NCI-H1105 treated with DMSO at 0.1 percent for 48 hours (cell line): ENCODE measurements around the gene KRTAP10-3.
"Not testable (repeated sequence)": the region's sequence is repeated elsewhere in the genome, so short reads cannot be mapped to it uniquely, and the experiment has no call there.

ENCODE experiments used
- DNase-seq: peaks from one replicate; lab custom pipeline; 2025; lab: John Stamatoyannopoulos, UW

Gene KRTAP10-3

GRCh38 chr21:44590311-44590721 is 31.7 kb upstream of the KRTAP10-3 start:
- no peak for DNase-seq

DNA sequence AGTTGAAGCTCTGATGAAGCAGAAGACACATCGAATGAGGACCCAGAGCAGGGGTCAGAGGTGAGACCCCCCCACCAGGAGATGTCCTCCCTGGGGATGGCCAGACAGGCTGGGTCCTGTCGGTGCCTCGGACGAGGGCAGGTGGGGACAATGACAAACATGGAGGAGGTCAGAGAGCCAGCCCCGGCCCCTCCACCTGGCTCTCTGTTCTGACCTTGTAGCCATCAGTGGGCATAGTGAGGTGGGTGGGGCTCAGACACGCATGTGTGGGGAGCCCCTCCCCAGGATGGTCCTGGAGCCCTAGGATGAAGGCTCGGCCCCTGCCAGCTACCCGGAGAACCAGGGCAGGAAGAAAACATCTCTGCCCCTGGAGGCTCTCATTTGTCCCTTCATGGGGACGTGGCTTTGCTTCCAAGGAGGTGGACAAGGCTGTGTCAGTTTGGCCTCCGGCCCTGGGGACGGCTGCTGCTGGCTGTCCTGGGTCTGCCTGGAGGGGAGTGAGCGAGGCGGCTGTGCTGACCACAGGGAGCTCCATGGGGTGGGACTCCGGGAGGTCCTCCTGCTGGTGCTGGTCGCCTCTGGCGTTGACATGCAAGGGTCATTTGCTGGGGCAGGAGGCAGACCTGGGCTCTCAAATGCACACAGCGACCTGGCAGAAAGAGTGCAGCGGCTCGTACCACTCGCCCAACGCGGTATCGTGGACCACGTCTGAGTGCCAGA is 31.2 kb upstream of the KRTAP10-3 start:
- DNase-seq: no peak

GRCh38 chr21:44589094-44589493 is 30.5 kb upstream of the KRTAP10-3 start:
- DNase-seq: no peak

DNA sequence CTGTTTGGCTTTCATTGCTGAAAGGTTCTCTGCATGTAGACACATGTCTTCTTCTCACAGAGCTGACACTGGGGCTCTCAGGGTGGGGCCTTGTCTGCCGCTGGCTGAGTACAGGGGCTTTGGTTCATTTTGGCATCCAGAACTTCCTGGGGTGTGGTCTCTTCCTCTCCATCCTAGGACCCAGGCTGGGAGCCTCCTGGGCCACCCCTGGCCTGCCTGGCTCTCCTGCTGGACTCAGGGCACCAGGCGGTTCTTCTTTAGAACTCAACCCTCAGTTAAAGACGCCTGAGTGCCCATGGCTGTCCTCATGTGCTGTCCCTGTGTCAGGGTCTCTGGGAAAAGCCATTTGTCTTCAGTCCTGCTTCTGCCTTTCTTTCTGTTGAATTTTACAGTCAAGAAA is 27.3 kb upstream of the KRTAP10-3 start:
- DNase-seq: no peak

- no peak for DNase-seq
These were observed 25.2 kb upstream of the KRTAP10-3 start for GRCh38 chr21:44583800-44584147.

- no peak for DNase-seq
These were observed 24.6 kb upstream of the KRTAP10-3 start for GRCh38 chr21:44583089-44583799.

DNA sequence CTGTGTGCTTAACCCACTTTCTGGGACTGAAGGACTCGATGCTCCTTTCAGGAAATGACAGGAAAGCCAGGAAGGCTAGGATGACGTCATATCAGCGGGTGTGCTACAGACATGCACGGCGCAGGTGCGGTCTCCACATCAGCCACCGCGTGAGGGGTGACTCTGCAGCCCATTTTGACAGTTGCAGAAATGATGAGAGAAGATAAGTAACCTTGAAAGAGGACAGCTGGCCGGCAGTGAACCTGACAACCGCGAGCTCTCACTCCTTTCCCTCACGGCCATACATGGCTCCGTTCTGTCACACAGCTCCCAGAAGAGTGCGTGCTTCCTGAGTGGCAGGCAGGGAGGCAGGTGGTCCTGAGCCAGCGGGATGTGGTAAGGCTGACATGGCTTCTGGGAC is 23.5 kb upstream of the KRTAP10-3 start:
- no peak for DNase-seq

DNA sequence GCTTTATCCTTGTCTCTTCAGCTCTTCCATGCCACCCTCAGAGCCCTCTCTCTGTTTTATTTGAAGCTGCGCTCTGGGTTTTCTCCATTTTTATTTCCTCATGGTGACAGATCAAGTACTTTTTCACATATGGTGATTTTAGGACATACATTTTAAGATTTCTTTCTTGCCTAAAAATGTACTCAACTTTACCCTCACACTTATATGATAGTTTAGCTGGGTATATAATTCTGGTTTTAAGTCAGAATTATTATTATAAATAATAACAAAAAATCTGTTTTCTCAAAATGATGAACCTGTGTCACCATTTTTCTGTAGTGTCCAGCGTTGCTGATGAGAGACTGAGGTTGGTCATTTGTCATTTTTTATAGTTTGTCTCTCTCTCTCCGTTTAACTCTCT is 22.6 kb upstream of the KRTAP10-3 start:
- DNase-seq: no peak

DNA sequence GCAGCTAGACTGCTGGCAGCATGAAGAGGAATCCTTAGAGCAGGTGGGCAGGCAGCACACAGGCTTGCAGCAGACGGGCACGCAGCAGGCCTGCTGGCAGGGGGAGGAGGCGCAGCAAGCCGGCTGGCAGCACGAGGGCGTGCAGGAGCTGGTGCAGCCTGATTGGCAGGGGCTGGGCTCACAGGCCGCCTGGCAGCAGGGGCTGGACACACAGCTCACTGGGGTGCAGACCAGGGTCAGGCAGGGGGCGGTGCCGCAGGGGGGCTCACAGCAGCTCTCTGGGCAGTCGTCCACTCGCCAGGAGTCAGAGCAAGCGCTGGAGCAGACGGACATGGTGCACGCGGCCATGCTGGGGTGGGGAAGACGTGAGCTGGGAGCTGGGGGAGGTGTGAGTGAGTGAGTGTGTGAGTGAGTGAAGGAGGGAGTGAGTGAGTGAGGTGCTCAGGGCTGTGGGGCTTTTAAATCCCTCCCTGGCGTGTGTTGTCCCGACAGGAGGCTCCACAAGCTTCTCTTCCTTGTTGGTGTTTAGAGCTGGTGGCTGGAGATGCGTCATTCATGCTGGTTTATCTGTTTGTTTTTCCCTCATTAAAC is 21.7 kb upstream of the KRTAP10-3 start, which contains the start of gene KRTAP10-5:
Gene KRTAP10-5 (minus strand): TSS at position 374 of the 591 bp plus-strand sequence. CDS start 26 bp downstream, at position 348.
- not testable (repeated sequence) for DNase-seq

GRCh38 chr21:44579833-44580144 is 21.2 kb upstream of the KRTAP10-3 start:
- no peak for DNase-seq

GRCh38 chr21:44579056-44579832 is 20.6 kb upstream of the KRTAP10-3 start:
- DNase-seq: no peak

GRCh38 chr21:44578371-44579055 is 19.9 kb upstream of the KRTAP10-3 start:
- no peak for DNase-seq

DNA sequence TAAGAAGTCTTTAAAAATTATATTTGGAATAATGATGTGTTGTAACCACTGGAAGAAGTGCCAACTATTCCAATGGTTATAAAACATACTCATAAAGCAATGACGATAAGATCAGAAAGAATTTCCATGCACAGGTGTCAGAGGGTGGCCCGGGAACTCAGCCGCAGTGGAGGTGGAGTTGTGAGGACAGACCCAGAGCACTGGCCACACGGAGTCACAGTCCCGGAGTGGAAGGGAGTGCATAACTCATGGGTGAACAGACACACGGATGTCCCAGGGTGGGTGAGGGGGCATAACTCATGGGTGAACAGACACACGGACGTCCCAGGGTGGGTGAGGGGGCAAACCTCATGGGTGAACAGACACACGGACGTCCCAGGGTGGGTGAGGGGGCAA is 17.4 kb upstream of the KRTAP10-3 start:
- DNase-seq: no peak

- no peak for DNase-seq
These were observed 16.9 kb upstream of the KRTAP10-3 start for GRCh38 chr21:44575307-44576024.

DNA sequence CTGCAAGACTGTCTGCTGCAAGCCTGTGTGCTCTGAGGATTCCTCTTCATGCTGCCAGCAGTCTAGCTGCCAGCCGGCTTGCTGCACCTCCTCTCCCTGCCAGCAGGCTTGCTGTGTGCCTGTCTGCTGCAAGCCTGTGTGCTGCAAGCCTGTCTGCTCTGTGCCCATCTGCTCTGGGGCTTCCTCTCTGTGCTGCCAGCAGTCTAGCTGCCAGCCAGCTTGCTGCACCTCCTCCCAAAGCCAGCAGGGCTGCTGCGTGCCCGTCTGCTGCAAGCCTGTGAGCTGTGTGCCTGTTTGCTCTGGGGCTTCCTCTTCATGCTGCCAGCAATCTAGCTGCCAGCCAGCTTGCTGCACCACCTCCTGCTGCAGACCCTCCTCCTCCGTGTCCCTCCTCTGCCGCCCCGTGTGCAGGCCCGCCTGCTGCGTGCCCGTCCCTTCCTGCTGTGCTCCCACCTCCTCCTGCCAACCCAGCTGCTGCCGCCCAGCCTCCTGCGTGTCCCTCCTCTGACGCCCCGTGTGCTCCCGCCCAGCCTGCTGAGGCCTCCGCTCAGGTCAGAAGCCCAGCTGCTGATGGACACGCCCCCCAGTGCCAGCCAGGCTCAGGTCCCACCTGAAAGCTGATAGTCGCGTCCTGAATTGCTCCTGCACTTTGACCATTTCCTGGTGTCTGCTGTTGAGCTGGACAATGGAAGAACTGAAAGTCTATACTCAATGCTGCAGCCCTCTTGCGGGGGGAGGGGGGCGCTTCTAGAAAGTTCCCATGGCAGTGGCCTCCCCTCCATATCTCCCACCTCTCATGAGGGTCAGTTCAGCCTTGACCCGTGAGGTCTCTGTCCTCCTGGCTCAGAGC is 16.1 kb upstream of the KRTAP10-3 start:
- no peak for DNase-seq

DNA sequence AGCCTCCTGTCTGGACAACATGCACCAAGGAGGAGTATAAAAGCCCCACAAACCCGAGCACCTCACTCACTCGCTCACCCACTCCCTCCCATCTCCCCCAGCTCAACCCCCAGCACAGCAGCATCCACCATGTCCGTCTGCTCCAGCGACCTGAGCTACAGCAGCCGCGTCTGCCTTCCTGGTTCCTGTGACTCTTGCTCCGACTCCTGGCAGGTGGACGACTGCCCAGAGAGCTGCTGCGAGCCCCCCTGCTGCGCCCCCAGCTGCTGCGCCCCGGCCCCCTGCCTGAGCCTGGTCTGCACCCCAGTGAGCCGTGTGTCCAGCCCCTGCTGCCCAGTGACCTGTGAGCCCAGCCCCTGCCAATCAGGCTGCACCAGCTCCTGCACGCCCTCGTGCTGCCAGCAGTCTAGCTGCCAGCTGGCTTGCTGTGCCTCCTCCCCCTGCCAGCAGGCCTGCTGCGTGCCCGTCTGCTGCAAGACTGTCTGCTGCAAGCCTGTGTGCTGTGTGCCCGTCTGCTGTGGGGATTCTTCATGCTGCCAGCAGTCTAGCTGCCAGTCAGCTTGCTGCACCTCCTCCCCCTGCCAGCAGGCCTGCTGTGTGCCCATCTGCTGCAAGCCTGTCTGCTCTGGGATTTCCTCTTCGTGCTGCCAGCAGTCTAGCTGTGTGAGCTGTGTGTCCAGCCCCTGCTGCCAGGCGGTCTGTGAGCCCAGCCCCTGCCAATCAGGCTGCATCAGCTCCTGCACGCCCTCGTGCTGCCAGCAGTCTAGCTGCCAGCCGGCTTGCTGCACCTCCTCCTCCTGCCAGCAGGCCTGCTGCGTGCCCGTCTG is 15.2 kb upstream of the KRTAP10-3 start, which contains the start of gene KRTAP10-4:
Gene KRTAP10-4 (plus strand): TSS at position 100 of the 827 bp plus-strand sequence. CDS start 30 bp downstream, at position 130.
- DNase-seq: not testable (repeated sequence)

GRCh38 chr21:44572959-44573583 is 14.5 kb upstream of the KRTAP10-3 start:
- DNase-seq: no peak

GRCh38 chr21:44571844-44572782 is 13.5 kb upstream of the KRTAP10-3 start:
- no peak for DNase-seq
